ENCODE measurements around the gene CCSER1.

GRCh38 chr4:91123742-91124141 lies 996.5 kb downstream of the CCSER1 start:
- no peak for TF ChIP-seq CTCF (IDR thresholded peaks at IDR 0.05 in 8 of 11, conservative IDR thresholded peaks at IDR 0.05 in 3 of 11)
- no peak for TF ChIP-seq POLR2AphosphoS5 (IDR thresholded peaks at IDR 0.05)
